Right cardiac atrium (tissue), 5 donors: ENCODE measurements around the gene TXNDC2. TPM values are rescaled to one million over a fixed set of nuclear protein-coding genes. Genes with fewer than 3 reads are reported as not detected.
A peak's percentile ranks its signal among the peaks of the same experiment; 100 is the strongest.

Source experiments
- ATAC-seq, 2 donors: fragments of 200-7000 bp; cut with Tn5 transposase; one replicate each; pipeline versions ENCODE4 v1.8.0 to v1.9.1; 2020; ENCODE audit warnings: moderate library complexity in 2 of 2, mild to moderate bottlenecking in 1 of 2
- DNase-seq, 3 donors: peaks; one replicate each; pipeline ENCODE4 v3.0.0-alpha.2; 2020
- H3K27ac ChIP-seq: one replicate; pipeline ENCODE4 v1.5.1; 2013; ENCODE audit warnings: mild to moderate bottlenecking, low read length, control low read depth, moderate library complexity
- H3K27me3 ChIP-seq: one replicate; pipeline ENCODE4 v1.6.1; 2013; ENCODE audit not compliant: control insufficient read depth, insufficient read depth
- H3K4me1 ChIP-seq: one replicate; pipeline ENCODE4 v1.6.1; 2013; ENCODE audit warnings: low read length; ENCODE audit not compliant: control insufficient read depth, insufficient read depth
- H3K4me3 ChIP-seq: one replicate; pipeline ENCODE4 v1.5.1; 2013; ENCODE audit warnings: low read length, control low read depth
- H3K9me3 ChIP-seq: one replicate; pipeline ENCODE4 v1.6.1; 2013; ENCODE audit warnings: low read length; ENCODE audit not compliant: control insufficient read depth
- WGBS: extraction: QIAGEN DNeasy Blood & Tissue Kit; methylation state at CpG from one replicate; pipeline ENCODE4 v1.1.7; 2013; 5-methylcytosine and 5-hydroxymethylcytosine counted together
- intact Hi-C, 4 donors: fragments of 100-400 bp; cut with DNase I; formaldehyde crosslinking; loops; one replicate each; pipeline versions ENCODE4 v1.11.0 to v1.14.0; 2022 to 2023
- polyA plus RNA-seq: library from polyadenylated mRNA; stranded (reverse); fragments of 200-250 nt; gene quantifications from one replicate; pipeline ENCODE4 v1.2.3, GENCODE V29; 2013
- total RNA-seq, 4 donors: library from RNA; stranded (reverse); fragmentation: NEBNext Ultra II Directional; extraction: Animal tissue kit (Norgen Biotek cat#: 25700); gene quantifications; one replicate each; pipeline ENCODE4 v1.2.1, GENCODE V29; 2021
- donor health status: healthy with polysubstance abuse.
- donor health status: DM: no; HTN: yes; CAD: no.
- donor health status: DM: no; HTN: no; CAD: no.
- donor health status: DM: no; HTN: yes; CAD: no; lungs with severe emphysema.
- donor health status: DM: yes; HTN: yes; CAD: no.

Gene TXNDC2
- total and polyA plus RNA-seq, 5 donors = 0.23 to 0.42 TPM; not detected in 3

- no peak overlapping the region for H3K27ac ChIP-seq
- intact Hi-C loops = no loop called here
- no peaks in the 10 kb centered on the region for H3K27me3 ChIP-seq
- no peak overlapping the region for H3K4me3 ChIP-seq
- H3K9me3 ChIP-seq = no peaks in the 10 kb centered on the region
- 80% methylated on average over 4 of the region's 4 CpGs for WGBS
- DNase-seq (no peak), ATAC-seq (no peak)
- H3K4me1 ChIP-seq = peaks cover 4% of the 10 kb centered on the region
Observed at GRCh38 chr18:9870431-9871008, 15.3 kb upstream of the TXNDC2 start.

GRCh38 chr18:9871244-9871746, 14.5 kb upstream of the TXNDC2 start:
- Histone ChIP-seq H3K9me3 (no peaks in the 10 kb centered on the region), H3K4me3 (no peak overlapping the region), H3K27ac (no peak overlapping the region), H3K27me3 (no peaks in the 10 kb centered on the region), H3K4me1 (peaks cover 4% of the 10 kb centered on the region)
- WGBS = 85% methylated on average over 6 of the region's 6 CpGs
- ATAC-seq = no peak
- no peak for DNase-seq
- intact Hi-C loops = no loop called here

- DNase-seq (no peak), ATAC-seq (no peak)
Observed at GRCh38 chr18:9872823-9873222, 12.9 kb upstream of the TXNDC2 start.

GRCh38 chr18:9874728-9875127, 11.0 kb upstream of the TXNDC2 start:
- no peaks in the 10 kb centered on the region for H3K9me3 ChIP-seq
- DNase-seq (no peak), ATAC-seq (no peak)
- H3K27me3 ChIP-seq = no peaks in the 10 kb centered on the region
- H3K4me1 ChIP-seq = peaks cover 3% of the 10 kb centered on the region
- intact Hi-C loops = no loop called here
- H3K4me3 ChIP-seq = no peak overlapping the region
- no peak overlapping the region for H3K27ac ChIP-seq
- 97% methylated on average over 1 of the region's 1 CpG for WGBS

More at GRCh38 chr18:9872823-9873222, 12.9 kb upstream of the TXNDC2 start:
- H3K4me3 ChIP-seq = no peak overlapping the region
- no peaks in the 10 kb centered on the region for H3K27me3 ChIP-seq
- H3K9me3 ChIP-seq = no peaks in the 10 kb centered on the region
- H3K27ac ChIP-seq = peak overlapping the region; percentile 27
- intact Hi-C loops = no loop called here
- H3K4me1 ChIP-seq = peaks cover 4% of the 10 kb centered on the region

- peaks cover 2% of the 10 kb centered on the region for H3K4me1 ChIP-seq
- H3K4me3 ChIP-seq = no peak overlapping the region
- no peaks in the 10 kb centered on the region for H3K9me3 ChIP-seq
- intact Hi-C loops = no loop called here
- DNase-seq = no peak
- WGBS = 71% methylated on average over 2 of the region's 2 CpGs
- H3K27ac ChIP-seq = no peak overlapping the region
- no peaks in the 10 kb centered on the region for H3K27me3 ChIP-seq
- ATAC-seq = no peak
Observed at GRCh38 chr18:9876212-9876866, 9.4 kb upstream of the TXNDC2 start.

- Histone ChIP-seq H3K27me3 (no peaks in the 10 kb centered on the region), H3K9me3 (no peaks in the 10 kb centered on the region), H3K27ac (peak overlapping the region; percentile 46), H3K4me1 (peaks cover 2% of the 10 kb centered on the region), H3K4me3 (peak overlapping the region; percentile 40)
- intact Hi-C loops = no loop called here
- 23% methylated on average over 9 of the region's 9 CpGs for WGBS
- peak; percentile 93 to 94 for ATAC-seq
- peak in 1 of 3 donors; percentile 49 for DNase-seq
Observed at GRCh38 chr18:9876867-9877654, 8.7 kb upstream of the TXNDC2 start.

GRCh38 chr18:9877655-9878014, 8.1 kb upstream of the TXNDC2 start:
- intact Hi-C loops = no loop called here
- peak overlapping the region; percentile 40 for H3K4me3 ChIP-seq

GRCh38 chr18:9878095-9878494, 7.7 kb upstream of the TXNDC2 start:
- 92% methylated on average over 1 of the region's 1 CpG for WGBS
- ATAC-seq = no peak
- intact Hi-C loops = no loop called here
- H3K27ac ChIP-seq = no peak overlapping the region
- H3K27me3 ChIP-seq = no peaks in the 10 kb centered on the region
- no peak for DNase-seq
- no peaks in the 10 kb centered on the region for H3K9me3 ChIP-seq
- no peak overlapping the region for H3K4me3 ChIP-seq
- H3K4me1 ChIP-seq = no peaks in the 10 kb centered on the region

More at GRCh38 chr18:9877655-9878014, 8.1 kb upstream of the TXNDC2 start:
- no peaks in the 10 kb centered on the region for H3K27me3 ChIP-seq
- no peak overlapping the region for H3K27ac ChIP-seq
- ATAC-seq (no peak), DNase-seq (no peak)
- H3K4me1 ChIP-seq = peaks cover 2% of the 10 kb centered on the region
- H3K9me3 ChIP-seq = no peaks in the 10 kb centered on the region

GRCh38 chr18:9878783-9879242, 7.0 kb upstream of the TXNDC2 start:
- intact Hi-C loops = no loop called here
- H3K27me3 ChIP-seq = no peaks in the 10 kb centered on the region
- H3K4me1 ChIP-seq = no peaks in the 10 kb centered on the region
- no peaks in the 10 kb centered on the region for H3K9me3 ChIP-seq
- H3K4me3 ChIP-seq = no peak overlapping the region
- DNase-seq (no peak), ATAC-seq (no peak)
- 96% methylated on average over 6 of the region's 6 CpGs for WGBS
- H3K27ac ChIP-seq = no peak overlapping the region

GRCh38 chr18:9884090-9884489, 1.7 kb upstream of the TXNDC2 start:
- intact Hi-C loops = no loop called here
- Histone ChIP-seq H3K27ac (no peak overlapping the region), H3K4me1 (no peaks in the 10 kb centered on the region), H3K4me3 (no peak overlapping the region), H3K9me3 (no peaks in the 10 kb centered on the region), H3K27me3 (no peaks in the 10 kb centered on the region)
- 80% methylated on average over 6 of the region's 6 CpGs for WGBS
- DNase-seq (no peak), ATAC-seq (no peak)

GRCh38 chr18:9884532-9885140, 1.1 kb upstream of the TXNDC2 start:
- intact Hi-C loops = no loop called here
- no peaks in the 10 kb centered on the region for H3K4me1 ChIP-seq
- no peak for ATAC-seq
- DNase-seq = no peak
- H3K27me3 ChIP-seq = no peaks in the 10 kb centered on the region
- no peaks in the 10 kb centered on the region for H3K9me3 ChIP-seq
- no peak overlapping the region for H3K4me3 ChIP-seq
- no peak overlapping the region for H3K27ac ChIP-seq
- WGBS = 79% methylated on average over 12 of the region's 12 CpGs
